AG09309 (cell line): ENCODE measurements around the gene NKAIN4.

Experiments used
- DNase-seq: peaks from one replicate; pipeline ENCODE4 v3.0.0-alpha.2; 2010; ENCODE audit warnings: low read depth
- H3K4me3 ChIP-seq: 2 replicates; pipeline ENCODE4 v1.5.1; 2011; ENCODE audit warnings: mild to moderate bottlenecking, low read depth, low read length, moderate library complexity; ENCODE audit not compliant: control insufficient read depth
- TF ChIP-seq, protein P1 (sequence below): IDR thresholded peaks from 2 replicates; pipeline ENCODE4 v1.5.1; 2011; ENCODE audit warnings: mild to moderate bottlenecking, low read depth, low read length, inconsistent platforms; ENCODE audit not compliant: insufficient read depth, control insufficient read depth; ENCODE audit errors: missing control alignments

NKAIN4 gene

DNA sequence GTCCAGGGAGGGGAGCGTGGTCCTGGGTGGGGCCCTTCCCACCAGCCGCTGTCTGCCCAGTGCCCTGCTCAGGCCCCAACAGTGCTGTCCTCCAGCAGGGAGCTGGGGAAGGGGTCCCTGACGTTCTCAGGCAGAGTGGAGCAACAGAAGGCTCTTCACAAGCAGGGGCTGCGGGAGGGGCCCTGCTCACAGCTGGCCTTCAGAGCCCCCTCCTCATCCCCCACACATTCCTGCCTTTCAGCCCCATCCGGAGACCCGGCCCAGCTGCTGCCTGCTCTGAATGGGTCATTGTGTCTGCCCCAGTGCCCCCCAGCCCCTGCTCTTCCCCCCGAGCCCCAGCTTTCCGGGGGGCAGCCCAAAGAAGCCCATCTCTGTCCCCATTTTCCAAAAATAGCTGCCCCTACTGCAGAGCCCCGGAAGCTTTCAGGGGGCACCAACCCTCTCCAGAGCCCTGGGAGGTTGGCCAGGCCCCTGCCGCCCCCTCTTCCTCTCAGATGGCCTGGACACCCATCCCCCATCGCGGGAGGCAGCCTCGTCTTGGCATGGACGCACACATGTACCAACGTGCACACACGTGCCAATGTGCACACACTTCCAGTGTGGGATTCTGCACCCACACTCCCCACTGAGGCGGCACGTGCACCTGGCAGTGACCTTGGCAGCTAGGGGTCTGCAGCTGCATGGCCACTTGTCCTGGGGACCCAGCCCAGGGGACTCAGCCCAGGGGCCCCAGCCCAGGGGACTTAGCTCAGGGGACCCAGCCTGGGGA lies 42.5 kb upstream of the NKAIN4 start:
- H3K4me3 ChIP-seq, result no peak overlapping the region
- TF ChIP-seq, protein P1, sequence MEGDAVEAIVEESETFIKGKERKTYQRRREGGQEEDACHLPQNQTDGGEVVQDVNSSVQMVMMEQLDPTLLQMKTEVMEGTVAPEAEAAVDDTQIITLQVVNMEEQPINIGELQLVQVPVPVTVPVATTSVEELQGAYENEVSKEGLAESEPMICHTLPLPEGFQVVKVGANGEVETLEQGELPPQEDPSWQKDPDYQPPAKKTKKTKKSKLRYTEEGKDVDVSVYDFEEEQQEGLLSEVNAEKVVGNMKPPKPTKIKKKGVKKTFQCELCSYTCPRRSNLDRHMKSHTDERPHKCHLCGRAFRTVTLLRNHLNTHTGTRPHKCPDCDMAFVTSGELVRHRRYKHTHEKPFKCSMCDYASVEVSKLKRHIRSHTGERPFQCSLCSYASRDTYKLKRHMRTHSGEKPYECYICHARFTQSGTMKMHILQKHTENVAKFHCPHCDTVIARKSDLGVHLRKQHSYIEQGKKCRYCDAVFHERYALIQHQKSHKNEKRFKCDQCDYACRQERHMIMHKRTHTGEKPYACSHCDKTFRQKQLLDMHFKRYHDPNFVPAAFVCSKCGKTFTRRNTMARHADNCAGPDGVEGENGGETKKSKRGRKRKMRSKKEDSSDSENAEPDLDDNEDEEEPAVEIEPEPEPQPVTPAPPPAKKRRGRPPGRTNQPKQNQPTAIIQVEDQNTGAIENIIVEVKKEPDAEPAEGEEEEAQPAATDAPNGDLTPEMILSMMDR, result no peak
- no peak for DNase-seq

DNA sequence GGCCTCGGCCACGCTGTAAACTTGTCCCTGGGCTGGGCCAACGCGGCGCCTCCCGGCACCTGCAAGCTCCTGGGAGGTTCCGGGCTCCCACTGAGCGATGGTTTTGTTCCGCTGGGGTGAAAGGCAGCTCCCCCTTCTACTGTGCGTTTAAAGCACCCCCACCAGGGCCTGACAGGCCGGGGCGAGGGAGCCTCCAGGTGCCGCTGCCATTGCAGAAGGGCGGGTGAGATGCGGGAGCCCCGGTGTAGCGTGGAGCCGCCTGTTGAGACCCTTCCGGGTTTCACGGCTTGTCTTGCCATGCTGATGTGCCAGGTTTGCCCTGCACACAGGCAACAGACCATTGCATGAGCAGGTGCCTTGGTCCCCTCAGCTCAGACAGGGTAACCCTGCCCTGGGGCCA lies 41.6 kb upstream of the NKAIN4 start:
- H3K4me3 ChIP-seq, result no peak overlapping the region
- TF ChIP-seq, protein P1, result no peak
- no peak for DNase-seq

DNA sequence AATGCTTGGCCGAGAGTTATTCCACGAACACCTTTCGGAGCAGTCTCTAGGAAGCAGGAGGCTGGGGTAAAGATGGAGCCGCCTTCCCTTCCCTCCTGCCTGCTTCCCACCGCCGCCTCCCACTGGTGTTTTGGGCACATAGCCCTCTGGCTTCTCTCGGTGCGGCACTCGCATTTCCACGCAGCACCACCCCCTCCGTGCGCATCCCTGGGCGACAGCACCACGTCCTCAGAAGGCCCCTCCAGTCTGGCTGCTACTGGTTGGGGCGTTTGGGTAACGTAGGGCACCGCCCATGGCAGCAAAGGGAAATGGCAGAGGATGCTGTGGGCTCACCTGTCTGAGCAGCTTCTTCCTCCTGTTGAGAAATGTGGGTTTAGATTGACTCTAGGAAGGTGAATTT lies 41.2 kb upstream of the NKAIN4 start:
- DNase-seq, result no peak

DNA sequence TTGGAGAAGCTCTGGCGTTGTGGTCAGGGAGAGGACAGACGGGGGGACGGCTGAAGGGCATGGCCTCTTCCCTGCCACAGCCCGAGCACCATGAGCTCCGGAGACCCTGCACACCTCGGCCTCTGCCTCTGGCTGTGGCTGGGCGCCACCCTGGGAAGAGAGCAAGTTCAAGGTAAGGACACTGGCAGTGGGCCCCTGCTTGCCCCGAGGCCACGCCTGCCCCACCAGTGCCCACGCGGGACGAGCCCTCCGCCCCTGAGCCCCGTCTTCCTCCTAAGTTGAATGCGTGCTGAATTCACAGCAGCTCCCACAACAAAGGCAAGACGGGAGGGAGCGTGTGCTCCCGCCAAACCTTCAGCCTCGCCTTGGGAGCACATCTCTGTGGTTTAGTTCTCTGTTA lies 40.8 kb upstream of the NKAIN4 start:
- no peak for DNase-seq
- TF ChIP-seq, protein P1, result no peak
- H3K4me3 ChIP-seq, result no peak overlapping the region

More for the DNA sequence above, 41.2 kb upstream of the NKAIN4 start:
- TF ChIP-seq, protein P1, result no peak
- no peak overlapping the region for H3K4me3 ChIP-seq

DNA sequence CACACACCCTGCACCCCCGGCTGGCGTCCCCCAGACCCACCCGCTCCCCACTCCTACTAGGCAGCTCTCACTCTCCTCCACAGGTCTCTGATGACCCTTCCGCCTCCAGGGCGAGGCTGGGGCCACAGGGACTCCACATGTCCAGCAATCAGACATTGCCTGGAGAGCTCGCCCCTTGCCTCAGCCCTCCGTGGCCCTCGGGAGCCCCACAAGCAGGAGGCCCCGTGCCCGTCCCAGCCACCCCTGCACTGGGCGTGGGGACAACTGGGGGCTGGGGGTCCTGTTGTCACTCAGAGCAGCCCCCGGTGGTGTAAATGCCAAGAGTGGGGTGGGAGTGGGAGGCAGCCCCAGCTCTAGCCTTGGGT lies 40.3 kb upstream of the NKAIN4 start:
- TF ChIP-seq, protein P1, result no peak
- H3K4me3 ChIP-seq, result no peak overlapping the region
- no peak for DNase-seq

DNA sequence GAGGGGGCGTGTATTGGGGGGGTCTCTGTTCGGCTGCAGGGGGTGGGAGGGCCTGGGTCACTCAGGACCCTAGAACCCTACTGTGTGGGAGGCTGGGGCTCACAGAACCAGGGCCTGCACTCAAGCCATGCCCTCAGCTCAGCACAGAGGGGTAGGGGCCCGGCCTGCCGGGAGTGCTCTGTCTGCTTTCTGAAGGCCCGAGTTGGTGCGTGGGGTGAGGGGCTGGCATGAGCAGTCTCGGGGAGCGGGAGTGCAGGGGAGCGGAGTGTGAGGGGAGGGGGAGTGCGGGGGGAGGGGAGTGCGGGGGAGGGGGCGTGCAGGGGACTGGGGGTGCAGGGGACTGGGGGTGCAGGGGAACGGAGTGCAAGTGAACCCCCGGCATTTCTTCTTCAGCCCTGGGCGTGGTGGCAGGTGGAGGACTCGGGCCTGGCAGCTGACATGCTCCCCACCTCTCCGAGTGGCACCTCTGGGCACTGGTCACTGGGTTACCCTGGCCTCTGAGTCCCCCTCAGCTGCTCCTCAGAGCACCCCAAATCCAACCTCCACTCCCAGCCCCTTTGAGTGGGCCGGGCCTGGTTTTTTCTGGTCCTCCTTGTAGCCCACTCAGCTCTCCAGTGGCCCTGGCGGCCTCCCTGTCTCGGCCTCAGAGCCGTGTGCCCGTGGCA lies 39.7 kb upstream of the NKAIN4 start:
- TF ChIP-seq, protein P1, result no peak
- no peak for DNase-seq
- H3K4me3 ChIP-seq, result no peak overlapping the region
